GM18858 (cell line): ENCODE results near the gene MORN5.
A peak's percentile ranks its signal among the peaks of the same experiment; 100 is the strongest.
"Not testable (repeated sequence)": the region's sequence is repeated elsewhere in the genome, so short reads cannot be mapped to it uniquely, and the experiment has no call there.

Experiments
- ATAC-seq: cut with Tn5 transposase; IDR thresholded peaks from one replicate; pipeline ENCODE4 v1.9.1; 2021; ENCODE audit not compliant: unreplicated experiment

The MORN5 gene

DNA sequence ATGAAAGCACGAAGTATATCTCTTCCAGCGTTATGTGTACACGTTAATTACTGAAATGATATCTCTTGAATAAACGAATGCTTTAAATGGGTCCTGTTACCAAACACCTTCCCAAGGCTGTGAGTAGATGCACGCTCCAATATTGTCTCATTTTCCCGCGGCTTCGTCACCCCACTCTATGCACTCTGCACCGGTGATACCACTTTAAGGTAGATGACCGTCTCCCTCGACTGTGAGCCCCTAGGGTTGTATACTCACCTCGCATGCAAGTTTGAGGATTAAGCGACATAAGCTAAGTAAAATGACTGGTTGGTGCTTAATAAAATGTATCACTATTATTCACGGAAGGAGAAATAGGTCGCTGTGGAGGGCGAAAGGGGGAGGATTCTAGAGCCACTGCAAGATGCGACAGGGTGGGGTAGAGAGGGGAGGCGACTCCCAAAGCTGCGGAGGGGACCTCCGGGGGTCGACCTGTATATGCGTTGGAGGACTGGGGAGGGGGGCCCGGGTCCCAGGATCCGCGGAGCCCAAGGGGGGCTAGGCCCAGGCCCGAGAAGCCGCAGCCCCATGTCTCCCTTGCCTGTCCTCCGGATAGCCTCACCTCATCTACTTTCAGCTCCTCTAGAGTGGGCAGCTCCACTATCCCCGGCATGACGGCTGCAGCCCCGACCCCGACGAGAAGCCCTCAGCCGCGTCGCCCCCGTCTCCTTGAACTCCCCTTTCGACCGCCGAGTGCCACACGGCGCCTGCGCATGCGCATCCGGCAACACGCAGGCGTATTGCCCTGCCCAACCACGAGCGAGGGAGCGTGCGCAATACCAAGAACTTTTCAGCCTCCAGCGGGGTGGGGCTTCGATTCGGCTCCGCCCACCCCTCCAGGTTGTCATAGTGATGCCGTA, at the start of gene MORN5, which contains the start of gene NDUFA8:
MORN5 (plus strand) TSS at position 883 of the 899 bp plus-strand sequence. CDS start 65 bp downstream, outside the sequence.
NDUFA8 (minus strand) TSS at position 754 of the 899 bp plus-strand sequence; CDS start at position 652, 102 bp downstream.
- ATAC-seq = peak; percentile 79

DNA sequence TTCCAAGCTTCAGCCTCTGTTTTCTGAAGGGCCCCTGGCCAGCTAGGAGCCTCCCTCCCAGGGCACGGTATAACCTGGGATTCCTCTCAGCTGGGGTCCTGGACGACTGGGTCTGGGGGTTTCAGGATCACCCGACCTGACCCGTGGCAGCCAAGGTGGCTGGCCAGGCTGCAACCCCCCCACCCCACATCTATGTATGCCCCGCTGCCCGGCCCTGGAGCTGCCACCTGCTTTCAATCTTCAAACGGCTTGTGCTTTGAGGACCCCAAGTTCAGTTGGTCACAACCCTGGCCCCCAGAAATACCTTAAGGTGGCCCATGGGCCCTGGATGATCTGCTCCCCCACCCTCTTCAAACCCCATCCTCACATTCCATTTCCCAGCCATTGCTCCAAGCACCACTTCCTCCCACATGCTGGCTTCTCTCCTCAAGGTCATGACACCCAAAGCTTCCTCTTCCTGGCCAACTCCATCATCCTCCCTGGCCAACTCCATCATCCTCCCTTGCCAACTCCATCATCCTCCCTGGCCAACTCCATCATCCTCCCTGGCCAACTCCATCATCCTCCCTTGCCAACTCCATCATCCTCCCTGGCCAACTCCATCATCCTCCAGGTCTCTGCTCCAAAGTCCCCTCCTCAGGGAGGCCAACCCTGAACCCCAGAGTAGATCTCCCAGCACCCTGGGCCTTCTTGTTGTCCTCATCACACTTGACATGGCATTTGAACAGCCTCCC, 49.4 kb upstream of the MORN5 start:
- ATAC-seq = no peak

- no peak for ATAC-seq
Measured at GRCh38 chr9:122111413-122112085, 48.2 kb upstream of the MORN5 start.

DNA sequence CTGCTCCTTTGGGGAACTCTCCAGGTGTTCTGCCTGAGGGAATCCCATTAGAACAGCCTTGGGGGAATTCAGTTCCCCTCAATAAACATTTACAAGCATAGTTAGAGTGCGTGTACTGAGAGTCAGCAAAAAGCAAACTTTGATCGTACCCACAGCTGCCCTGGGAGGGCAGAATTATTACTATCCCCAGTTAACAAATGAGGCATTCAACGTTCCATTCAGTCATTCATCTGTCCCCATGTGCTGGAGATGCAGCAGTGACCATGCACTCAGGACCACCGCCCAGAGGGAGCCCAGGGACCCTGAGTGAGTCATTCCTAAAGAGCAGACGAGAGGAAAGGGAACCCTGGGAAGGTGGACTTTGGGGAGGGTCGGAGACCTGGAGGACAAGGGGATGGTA, 47.5 kb upstream of the MORN5 start:
- ATAC-seq = no peak

DNA sequence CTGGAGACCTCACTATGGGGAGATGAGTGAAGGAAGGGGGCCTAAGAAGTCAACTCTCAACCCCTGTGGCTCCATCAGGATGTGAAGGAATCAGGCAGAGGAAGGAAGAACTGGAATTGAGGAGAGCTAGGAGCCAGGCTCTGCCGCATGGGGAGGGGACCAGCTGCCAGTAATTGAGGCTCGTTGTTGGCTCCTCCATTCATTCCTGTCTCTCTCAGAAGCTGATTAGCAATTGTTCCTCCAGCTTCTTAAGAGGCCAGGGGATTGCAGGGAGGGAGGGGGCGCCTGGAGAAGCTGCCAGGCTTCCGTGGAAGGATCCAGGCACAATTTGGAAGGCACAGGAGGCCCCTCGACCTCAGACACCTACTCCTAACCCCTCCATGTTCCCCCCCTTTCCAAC, 46.1 kb upstream of the MORN5 start:
- no peak for ATAC-seq

GRCh38 chr9:122115176-122116035, 44.3 kb upstream of the MORN5 start:
- no peak for ATAC-seq

GRCh38 chr9:122116040-122116439, 43.7 kb upstream of the MORN5 start:
- ATAC-seq = no peak

DNA sequence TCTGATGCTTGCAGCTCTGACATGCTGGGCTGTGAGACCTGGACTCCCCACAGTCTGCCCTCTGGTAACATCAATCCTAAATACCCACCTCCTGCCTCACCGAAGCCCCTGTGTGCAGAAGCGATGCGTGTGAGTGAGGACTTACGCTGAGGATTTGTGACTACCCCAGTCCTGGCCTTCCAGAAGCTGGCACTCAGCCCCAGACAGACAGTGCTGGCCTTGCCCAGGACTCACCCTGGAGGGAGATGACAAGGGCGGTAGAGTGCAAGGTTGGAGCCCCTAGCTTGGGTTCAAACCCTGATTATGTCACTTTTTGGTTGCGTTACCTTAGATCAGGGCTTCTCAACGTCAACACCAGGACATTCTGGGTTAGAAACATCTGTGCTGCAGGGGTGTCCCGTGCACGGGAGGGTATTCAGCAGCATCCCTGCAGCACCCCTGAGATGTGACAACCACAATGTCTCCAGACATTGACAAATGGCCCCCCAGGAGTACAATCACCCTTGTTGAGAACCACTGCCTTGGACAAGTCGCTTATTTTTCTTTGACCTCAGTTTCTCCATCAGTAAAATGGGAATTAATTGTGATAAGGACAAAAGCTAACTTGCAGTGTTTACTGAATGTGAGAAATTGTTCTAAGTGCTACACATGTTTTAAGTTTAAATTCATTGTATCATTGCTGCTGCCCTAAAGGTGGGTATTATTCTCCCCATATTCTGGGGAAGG, 43.1 kb upstream of the MORN5 start:
- no peak for ATAC-seq

DNA sequence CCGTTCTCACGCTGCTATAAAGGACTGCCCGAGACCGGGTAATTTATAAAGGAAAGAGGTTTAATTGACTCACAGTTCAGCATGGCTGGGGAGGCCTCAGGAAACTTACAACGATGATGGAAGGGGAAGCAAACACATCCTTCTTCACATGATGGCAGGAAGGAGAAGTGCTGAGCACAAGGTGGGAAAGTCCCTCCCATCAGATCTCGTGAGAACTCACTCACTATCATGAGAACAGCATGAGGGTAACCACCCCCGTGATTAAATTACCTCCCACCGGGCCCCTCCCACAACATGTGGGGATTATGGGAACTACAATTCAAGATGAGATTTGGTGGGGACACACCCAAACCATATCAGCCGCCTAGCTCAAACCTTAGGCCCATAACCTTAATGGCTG, 42.5 kb upstream of the MORN5 start:
- ATAC-seq = not testable (repeated sequence)

DNA sequence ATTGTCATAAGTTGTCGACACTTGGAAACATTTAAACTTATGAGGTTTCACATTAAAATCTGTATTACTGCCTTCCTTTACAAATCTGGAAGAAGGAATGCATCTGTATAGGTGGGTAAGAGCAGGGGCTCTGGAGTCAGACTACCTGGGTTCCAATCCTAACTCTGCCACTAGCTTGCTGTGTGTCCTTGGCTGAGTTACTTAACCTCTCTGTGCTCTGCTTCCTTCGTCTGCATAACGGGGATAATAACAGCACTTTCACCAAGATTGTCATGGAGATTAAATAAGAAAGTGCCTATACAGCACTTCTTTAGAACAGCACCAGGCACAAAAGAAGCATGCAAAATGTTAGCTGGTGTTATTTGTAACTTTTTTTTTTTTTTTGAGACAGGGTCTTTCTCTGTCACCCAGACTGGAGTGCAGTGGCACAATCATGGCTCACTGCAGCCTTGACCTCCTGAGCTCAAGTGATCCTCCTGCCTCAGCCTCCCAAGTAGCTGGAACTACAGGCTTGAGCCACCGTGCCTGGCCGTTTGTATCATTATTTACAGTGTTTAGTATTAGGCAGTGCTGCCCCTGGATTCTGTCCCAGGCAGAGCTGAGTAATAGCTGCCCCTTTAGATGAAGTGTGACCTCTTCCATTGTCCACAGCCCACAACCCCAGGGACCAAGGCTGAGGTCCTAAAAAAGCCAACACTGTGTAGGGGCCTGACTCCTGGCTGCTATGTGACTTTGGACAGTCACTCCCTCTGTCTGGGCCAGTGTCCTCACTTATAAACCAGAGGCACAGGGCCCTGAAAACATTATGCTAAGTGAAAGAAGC, 41.2 kb upstream of the MORN5 start:
- no peak for ATAC-seq

GRCh38 chr9:122119166-122119521, 40.6 kb upstream of the MORN5 start:
- ATAC-seq = no peak

DNA sequence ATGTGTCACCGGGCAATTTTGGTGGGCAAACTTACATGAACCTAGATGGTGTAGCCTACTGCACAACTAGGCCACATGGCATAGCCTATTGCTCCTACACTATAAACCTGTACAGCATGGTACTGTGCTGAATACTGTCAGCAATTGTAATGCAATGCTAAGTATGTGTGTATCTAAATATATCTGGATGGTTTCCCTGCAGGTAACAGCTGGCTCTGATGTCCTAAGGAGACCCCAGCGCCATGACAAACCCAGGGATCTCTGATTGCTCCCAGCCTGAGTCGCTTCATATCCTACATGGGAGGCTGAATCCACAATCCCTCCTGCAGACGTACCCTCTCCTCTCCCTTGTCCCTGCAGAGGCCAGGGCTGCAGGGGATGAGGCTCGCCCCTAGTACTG, 40.0 kb upstream of the MORN5 start:
- ATAC-seq = no peak

- no peak for ATAC-seq
Measured at GRCh38 chr9:122120316-122121071, 39.2 kb upstream of the MORN5 start.

GRCh38 chr9:122121391-122121790, 38.3 kb upstream of the MORN5 start:
- ATAC-seq = no peak

GRCh38 chr9:122121931-122122330, 37.8 kb upstream of the MORN5 start:
- no peak for ATAC-seq

GRCh38 chr9:122122468-122122867, 37.2 kb upstream of the MORN5 start:
- ATAC-seq = no peak

DNA sequence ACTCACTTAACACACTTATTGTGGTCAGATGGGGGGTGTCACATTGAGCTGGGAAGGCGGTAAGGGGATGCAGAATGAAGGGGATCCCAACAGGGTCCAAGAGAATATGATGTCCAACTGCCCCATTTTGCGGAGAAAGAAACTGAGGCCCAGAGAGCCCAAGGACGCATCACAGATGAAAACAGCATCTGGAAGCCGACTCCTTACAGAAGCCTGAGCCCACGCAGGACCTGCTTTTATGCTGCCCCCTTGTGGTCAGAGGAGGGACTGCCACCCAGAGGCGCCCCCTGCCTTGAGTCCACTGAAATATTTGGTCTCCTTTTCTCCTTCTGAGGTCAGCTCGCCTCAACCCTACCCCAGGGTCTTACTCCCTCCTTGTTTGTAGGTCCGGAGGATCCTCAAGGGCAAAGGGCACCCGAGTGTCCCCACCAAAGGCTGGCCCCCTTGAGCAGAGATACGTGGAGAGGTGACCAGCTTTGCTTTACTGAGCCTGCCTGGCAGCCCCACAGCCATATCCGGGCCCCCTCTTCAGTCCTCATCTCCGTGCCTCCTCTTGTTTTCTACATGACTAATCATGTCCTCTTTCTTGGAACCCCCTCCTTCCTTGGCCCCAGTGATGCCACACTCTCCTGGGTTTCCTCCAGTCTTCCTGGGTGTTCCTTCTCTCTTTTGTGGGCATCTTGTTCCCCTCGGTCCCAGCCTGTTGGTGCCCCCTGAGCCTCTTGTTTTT, 36.6 kb upstream of the MORN5 start:
- no peak for ATAC-seq

DNA sequence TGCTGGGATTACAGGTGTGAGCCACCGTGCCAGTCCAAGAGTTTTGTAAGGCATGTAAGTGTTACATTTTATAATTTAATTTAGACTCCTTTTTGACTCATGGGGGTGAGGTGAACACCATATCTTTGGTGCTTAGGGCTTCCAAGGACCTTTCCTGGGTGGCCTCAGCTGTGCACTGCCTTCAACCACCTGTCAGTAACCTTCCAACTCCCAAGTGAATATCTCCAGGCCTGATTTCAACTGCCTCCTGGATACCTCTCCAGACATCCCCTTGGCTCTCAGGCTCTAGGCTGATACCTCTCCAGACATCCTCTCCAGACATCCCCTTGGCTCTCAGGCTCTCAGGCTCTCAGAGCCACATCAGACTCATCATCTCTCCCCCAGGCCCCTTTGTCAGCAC, 35.7 kb upstream of the MORN5 start:
- ATAC-seq = no peak
